Cerebellar nuclear complex (tissue), 1 donor: ENCODE measurements around the gene IDH3A.

Experiments used
- DNase-seq, 2 experiments: peaks; one replicate each; lab custom pipeline; 2025; lab: John Stamatoyannopoulos, UW

The IDH3A gene

GRCh38 chr15:78168608-78169007 lies 19.4 kb downstream of the IDH3A start:
- DNase-seq: no peak

- no peak for DNase-seq
Observed at GRCh38 chr15:78170848-78171773, 21.9 kb downstream of the IDH3A start.

GRCh38 chr15:78171864-78172472 lies 22.8 kb downstream of the IDH3A start:
- DNase-seq: no peak

GRCh38 chr15:78174401-78174800 lies 25.2 kb downstream of the IDH3A start:
- no peak for DNase-seq

GRCh38 chr15:78175330-78175729 lies 26.2 kb downstream of the IDH3A start:
- DNase-seq: no peak

- no peak for DNase-seq
Observed at GRCh38 chr15:78177447-78177873, 28.3 kb downstream of the IDH3A start.

- no peak for DNase-seq
Observed at GRCh38 chr15:78178064-78178463, 28.9 kb downstream of the IDH3A start.

GRCh38 chr15:78179286-78179840 lies 30.2 kb downstream of the IDH3A start:
- DNase-seq: no peak

GRCh38 chr15:78179906-78180305 lies 30.7 kb downstream of the IDH3A start:
- no peak for DNase-seq

GRCh38 chr15:78182336-78182700 lies 33.2 kb downstream of the IDH3A start:
- no peak for DNase-seq

- DNase-seq: no peak
Observed at GRCh38 chr15:78182821-78183220, 33.7 kb downstream of the IDH3A start.

- DNase-seq: no peak
Observed at GRCh38 chr15:78192826-78193594, 43.8 kb downstream of the IDH3A start.

GRCh38 chr15:78193731-78194567 lies 44.8 kb downstream of the IDH3A start:
- DNase-seq: no peak

GRCh38 chr15:78194568-78194925 lies 45.4 kb downstream of the IDH3A start:
- no peak for DNase-seq

GRCh38 chr15:78195735-78196201 lies 46.6 kb downstream of the IDH3A start:
- no peak for DNase-seq

- DNase-seq: no peak
Observed at GRCh38 chr15:78197632-78198031, 48.5 kb downstream of the IDH3A start.

GRCh38 chr15:78200276-78200930 lies 51.2 kb downstream of the IDH3A start:
- DNase-seq: no peak

- DNase-seq: no peak
Observed at GRCh38 chr15:78201281-78202190, 52.4 kb downstream of the IDH3A start.

- DNase-seq: no peak
Observed at GRCh38 chr15:78203346-78204225, 54.4 kb downstream of the IDH3A start.
